ENCODE data around the gene PIGS. TPM values are rescaled to one million over a fixed set of nuclear protein-coding genes. Genes with fewer than 3 reads are reported as not detected.

Gene PIGS
- total and polyA plus RNA-seq, 2 of the 4 experiments (the other 2 are of a cell fraction), result 28.7 to 78.9 TPM

DNA sequence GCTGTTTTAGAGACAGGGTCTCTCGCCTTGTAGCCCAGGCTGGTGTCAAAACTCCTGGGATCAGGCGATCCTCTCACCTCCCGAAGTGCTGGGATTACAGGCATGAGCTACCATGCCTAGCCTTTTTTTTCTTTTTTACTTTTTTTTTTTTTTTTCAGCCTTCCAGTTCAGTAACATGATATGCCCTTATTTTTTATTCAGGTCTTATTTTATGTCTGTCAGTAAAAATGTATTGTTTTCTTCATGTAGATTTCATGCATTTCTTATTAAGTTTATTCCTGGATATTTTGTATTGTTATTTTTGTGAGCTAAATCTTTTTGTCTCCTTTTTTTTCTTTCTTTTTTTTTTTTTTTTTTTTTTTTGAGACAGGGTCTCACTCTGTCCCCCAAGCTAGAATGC is 67.9 kb downstream of the PIGS start:
- H3K4me2 ChIP-seq (ENCODE audit: low read depth, low read length), result no peak overlapping the region
- WGBS, 2 experiments (ENCODE audit: extremely low coverage in 2 of 2, insufficient read length in 1 of 2), result no CpG with 5 or more reads among the region's 3 CpGs
- CTCF ChIA-PET, result interaction anchor here (0.6 kb wide), 1 partner anchor 17 kb away, joined by 5 read pairs; no protein-coding TSS in a partner anchor

More for the DNA sequence above, 67.9 kb downstream of the PIGS start:
- no peak overlapping the region for H2AK9ac ChIP-seq (replicated peaks; ENCODE audit: low read depth, low read length, poor library complexity)
- H2AFZ ChIP-seq (replicated peaks; ENCODE audit: low read length, poor library complexity), result no peak overlapping the region
- H3K23ac ChIP-seq (ENCODE audit: low read depth, low read length), result no peak overlapping the region
- H3K27ac ChIP-seq (ENCODE audit: insufficient read depth, low read length), result no peak overlapping the region
- no peaks in the 10 kb centered on the region for H3K79me1 ChIP-seq (ENCODE audit: low read depth in 1 of 2, low read length in 2 of 2)
- H3K9me1 ChIP-seq (ENCODE audit: insufficient read depth, low read length), result 0 out of 2 replicates have a peak, but pooled peaks cover 4% of the 10 kb centered on the region
- H4K5ac ChIP-seq (ENCODE audit: low read depth, low read length), result no peak overlapping the region
- H2BK20ac ChIP-seq (ENCODE audit: low read depth, low read length), result no peak overlapping the region
- no peak overlapping the region for H3K14ac ChIP-seq (replicated peaks; ENCODE audit: low read depth, low read length)
- no peaks in the 10 kb centered on the region for H3K36me3 ChIP-seq (ENCODE audit: control insufficient read depth, insufficient read depth, low read length)
- H2AK5ac ChIP-seq (ENCODE audit: low read depth, low read length), result no peak overlapping the region
- BruUV-seq (replicated peaks), result no TSS peak
- dilution Hi-C loops (cut with HindIII; ENCODE audit: low sequenced_read_pairs, unreplicated experiment), result no loop called here
- H3K4me3 ChIP-seq (ENCODE audit: insufficient read depth, low read depth, low read length), result no peak overlapping the region
- H3K9me3 ChIP-seq (ENCODE audit: control insufficient read depth, insufficient read depth, low read length), result no peaks in the 10 kb centered on the region
- POLR2A ChIA-PET (ENCODE audit: unreplicated experiment), result no interaction called here
- H4K91ac ChIP-seq (ENCODE audit: insufficient read depth, low read depth, low read length), result no peak overlapping the region
- no peak overlapping the region for H2BK5ac ChIP-seq (ENCODE audit: low read depth, low read length, poor library complexity, severe bottlenecking)
- no peak overlapping the region for H3K18ac ChIP-seq (ENCODE audit: low read depth, low read length)
- no peak for ATAC-seq (ENCODE audit: low read depth)
- H3K27me3 ChIP-seq (ENCODE audit: control insufficient read depth, insufficient read depth, low read length), result peaks cover 78% of the 10 kb centered on the region
- no peak for TF ChIP-seq NFE2L2 (IDR thresholded peaks at IDR 0.05; ENCODE audit: low read depth, low read length)
- TF ChIP-seq CTCF (conservative IDR thresholded peaks at IDR 0.05; ENCODE audit: low read depth, low read length), result no peak
- no peak for TF ChIP-seq CEBPB (IDR thresholded peaks at IDR 0.05; ENCODE audit: low read depth, low read length)
- TF ChIP-seq FOS (IDR thresholded peaks at IDR 0.05; ENCODE audit: low read depth, low read length), result no peak
- no peak for TF ChIP-seq BHLHE40 (IDR thresholded peaks at IDR 0.05; ENCODE audit: low read depth, low read length)
- no peak overlapping the region for H3K56ac ChIP-seq (ENCODE audit: extremely low read depth, insufficient read depth, low read length)
- H3K9ac ChIP-seq (ENCODE audit: low read depth, low read length), result no peak overlapping the region
- no peak overlapping the region for H2BK120ac ChIP-seq (ENCODE audit: low read depth, low read length)
- no peaks in the 10 kb centered on the region for H4K20me1 ChIP-seq (ENCODE audit: insufficient read depth, low read length)
- no peak overlapping the region for H4K8ac ChIP-seq (ENCODE audit: low read depth in 2 of 2, low read length in 2 of 2)
- intact Hi-C loops (cut with micrococcal nuclease), result no loop called here
- DNase-seq, result no peak
- H2BK15ac ChIP-seq (ENCODE audit: low read depth, low read length), result no peak overlapping the region
- in situ Hi-C loops (cut with MboI; ENCODE audit: low sequenced_read_pairs), result no loop called here
- no peaks in the 10 kb centered on the region for H3K4me1 ChIP-seq (ENCODE audit: control insufficient read depth, insufficient read depth, low read length)
- H3K4ac ChIP-seq (ENCODE audit: low read depth, low read length), result no peak overlapping the region

Other genes with a start within 250 kb of the PIGS start
- 25.5 and 37.8 TPM in 2 replicates for gene IFT20, start 236.1 kb downstream of the PIGS start, total RNA-seq (2012; rRNA removed)
- 40.0 and 46.3 TPM in 2 replicates for gene IFT20, start 236.1 kb downstream of the PIGS start, polyA plus RNA-seq (2012; rRNA removed)
- 45.3 and 49.1 TPM in 2 replicates for gene TNFAIP1, start 235.8 kb downstream of the PIGS start, total RNA-seq (2012; rRNA removed)
- gene TNFAIP1, start 235.8 kb downstream of the PIGS start, polyA plus RNA-seq (2012; rRNA removed), result 62.9 and 75.9 TPM in 2 replicates
- gene POLDIP2, start 214.0 kb downstream of the PIGS start, total RNA-seq (2012; rRNA removed), result 58.3 and 66.7 TPM in 2 replicates
- 72.0 and 77.8 TPM in 2 replicates for gene POLDIP2, start 214.0 kb downstream of the PIGS start, polyA plus RNA-seq (2012; rRNA removed)
- gene SEBOX, start 206.3 kb downstream of the PIGS start, total RNA-seq (2012; rRNA removed), result not detected in 2 replicates
- not detected in 2 replicates for gene SEBOX, start 206.3 kb downstream of the PIGS start, polyA plus RNA-seq (2012; rRNA removed)
- gene VTN, start 201.2 kb downstream of the PIGS start, total RNA-seq (2012; rRNA removed), result under 0.01 and 0.18 TPM in 2 replicates
- gene VTN, start 201.2 kb downstream of the PIGS start, polyA plus RNA-seq (2012; rRNA removed), result 0.89 and 1.0 TPM in 2 replicates
- 2.5 and 3.4 TPM in 2 replicates for gene SARM1, start 199.8 kb downstream of the PIGS start, total RNA-seq (2012; rRNA removed)
- gene SARM1, start 199.8 kb downstream of the PIGS start, polyA plus RNA-seq (2012; rRNA removed), result 10.3 and 11.4 TPM in 2 replicates
- gene SLC46A1, start 165.3 kb downstream of the PIGS start, total RNA-seq (2012; rRNA removed), result 2.7 and 2.8 TPM in 2 replicates
- gene SLC46A1, start 165.3 kb downstream of the PIGS start, polyA plus RNA-seq (2012; rRNA removed), result 3.9 and 4.0 TPM in 2 replicates
- gene SLC13A2, start 97.9 kb downstream of the PIGS start, total RNA-seq (2012; rRNA removed), result not detected in 2 replicates
- gene SLC13A2, start 97.9 kb downstream of the PIGS start, polyA plus RNA-seq (2012; rRNA removed), result not detected in 2 replicates
- gene FOXN1, start 65.2 kb downstream of the PIGS start, total RNA-seq (2012; rRNA removed), result not detected in 2 replicates
- not detected in 2 replicates for gene FOXN1, start 65.2 kb downstream of the PIGS start, polyA plus RNA-seq (2012; rRNA removed)
- 21.7 and 22.4 TPM in 2 replicates for gene UNC119, start 18.9 kb downstream of the PIGS start, total RNA-seq (2012; rRNA removed)
- gene UNC119, start 18.9 kb downstream of the PIGS start, polyA plus RNA-seq (2012; rRNA removed), result 57.4 and 63.2 TPM in 2 replicates
- 46.1 and 47.0 TPM in 2 replicates for gene ALDOC, start 5.4 kb upstream of the PIGS start, total RNA-seq (2012; rRNA removed)
- 62.6 and 69.7 TPM in 2 replicates for gene ALDOC, start 5.4 kb upstream of the PIGS start, polyA plus RNA-seq (2012; rRNA removed)
- gene SPAG5, start 27.5 kb upstream of the PIGS start, total RNA-seq (2012; rRNA removed), result 55.5 and 60.8 TPM in 2 replicates
- 40.3 and 47.3 TPM in 2 replicates for gene SPAG5, start 27.5 kb upstream of the PIGS start, polyA plus RNA-seq (2012; rRNA removed)
- gene RSKR, start 42.7 kb upstream of the PIGS start, total RNA-seq (2012; rRNA removed), result 2.2 and 2.8 TPM in 2 replicates
- 5.9 and 6.8 TPM in 2 replicates for gene RSKR, start 42.7 kb upstream of the PIGS start, polyA plus RNA-seq (2012; rRNA removed)
- gene BLTP2, start 73.6 kb upstream of the PIGS start, total RNA-seq (2012; rRNA removed), result 146 and 174 TPM in 2 replicates
- 42.3 and 49.0 TPM in 2 replicates for gene BLTP2, start 73.6 kb upstream of the PIGS start, polyA plus RNA-seq (2012; rRNA removed)
- gene SDF2, start 90.4 kb upstream of the PIGS start, total RNA-seq (2012; rRNA removed), result 79.2 and 81.7 TPM in 2 replicates
- 76.0 and 80.8 TPM in 2 replicates for gene SDF2, start 90.4 kb upstream of the PIGS start, polyA plus RNA-seq (2012; rRNA removed)
- 44.8 and 45.0 TPM in 2 replicates for gene SUPT6H, start 90.7 kb upstream of the PIGS start, total RNA-seq (2012; rRNA removed)
- gene SUPT6H, start 90.7 kb upstream of the PIGS start, polyA plus RNA-seq (2012; rRNA removed), result 40.0 and 41.4 TPM in 2 replicates
- 0.28 and 0.36 TPM in 2 replicates for gene PROCA1, start 140.4 kb upstream of the PIGS start, total RNA-seq (2012; rRNA removed)
- gene PROCA1, start 140.4 kb upstream of the PIGS start, polyA plus RNA-seq (2012; rRNA removed), result 1.7 and 3.0 TPM in 2 replicates
- 304 and 351 TPM in 2 replicates for gene RAB34, start 146.3 kb upstream of the PIGS start, total RNA-seq (2012; rRNA removed)
- 374 and 387 TPM in 2 replicates for gene RAB34, start 146.3 kb upstream of the PIGS start, polyA plus RNA-seq (2012; rRNA removed)
- 572 and 596 TPM in 2 replicates for gene RPL23A, start 148.5 kb upstream of the PIGS start, total RNA-seq (2012; rRNA removed)
- 958 and 1,004 TPM in 2 replicates for gene RPL23A, start 148.5 kb upstream of the PIGS start, polyA plus RNA-seq (2012; rRNA removed)
- gene TLCD1, start 154.7 kb upstream of the PIGS start, total RNA-seq (2012; rRNA removed), result 3.6 and 3.9 TPM in 2 replicates
- 8.7 and 9.3 TPM in 2 replicates for gene TLCD1, start 154.7 kb upstream of the PIGS start, polyA plus RNA-seq (2012; rRNA removed)
- gene NEK8, start 157.3 kb upstream of the PIGS start, total RNA-seq (2012; rRNA removed), result 3.1 and 5.2 TPM in 2 replicates
- 4.1 and 4.6 TPM in 2 replicates for gene NEK8, start 157.3 kb upstream of the PIGS start, polyA plus RNA-seq (2012; rRNA removed)
- gene TRAF4, start 172.5 kb upstream of the PIGS start, total RNA-seq (2012; rRNA removed), result 27.5 and 36.9 TPM in 2 replicates
- 63.2 and 75.6 TPM in 2 replicates for gene TRAF4, start 172.5 kb upstream of the PIGS start, polyA plus RNA-seq (2012; rRNA removed)

Measured in IMR-90 (cell line).